MM.1S (cell line): ENCODE data around the gene WFIKKN1.

Experiments
- EZH2 ChIP-seq: fragments of 300-600 bp; sonication (generic); optimal IDR thresholded peaks from 2 replicates; pipeline ENCODE3; 2017; ENCODE audit warnings: low read depth, mild to moderate bottlenecking, antibody characterized with exemption, low read length, mixed read lengths
- TF ChIP-seq, protein P1 (sequence below): fragments of 300-600 bp; sonication (generic); IDR thresholded peaks from 2 replicates; pipeline ENCODE4 v1.5.1; 2016; ENCODE audit warnings: antibody characterized with exemption, low read length, mixed read lengths

GRCh38 chr16:654034-654433 lies 23.2 kb downstream of the WFIKKN1 start:
- no peak for TF ChIP-seq EZH2
- TF ChIP-seq, protein P1, sequence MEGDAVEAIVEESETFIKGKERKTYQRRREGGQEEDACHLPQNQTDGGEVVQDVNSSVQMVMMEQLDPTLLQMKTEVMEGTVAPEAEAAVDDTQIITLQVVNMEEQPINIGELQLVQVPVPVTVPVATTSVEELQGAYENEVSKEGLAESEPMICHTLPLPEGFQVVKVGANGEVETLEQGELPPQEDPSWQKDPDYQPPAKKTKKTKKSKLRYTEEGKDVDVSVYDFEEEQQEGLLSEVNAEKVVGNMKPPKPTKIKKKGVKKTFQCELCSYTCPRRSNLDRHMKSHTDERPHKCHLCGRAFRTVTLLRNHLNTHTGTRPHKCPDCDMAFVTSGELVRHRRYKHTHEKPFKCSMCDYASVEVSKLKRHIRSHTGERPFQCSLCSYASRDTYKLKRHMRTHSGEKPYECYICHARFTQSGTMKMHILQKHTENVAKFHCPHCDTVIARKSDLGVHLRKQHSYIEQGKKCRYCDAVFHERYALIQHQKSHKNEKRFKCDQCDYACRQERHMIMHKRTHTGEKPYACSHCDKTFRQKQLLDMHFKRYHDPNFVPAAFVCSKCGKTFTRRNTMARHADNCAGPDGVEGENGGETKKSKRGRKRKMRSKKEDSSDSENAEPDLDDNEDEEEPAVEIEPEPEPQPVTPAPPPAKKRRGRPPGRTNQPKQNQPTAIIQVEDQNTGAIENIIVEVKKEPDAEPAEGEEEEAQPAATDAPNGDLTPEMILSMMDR, result no peak
